HG03095 (cell line): ENCODE measurements around the gene DNASE1L2.
A peak's percentile ranks its signal among the peaks of the same experiment; 100 is the strongest.
"Not testable (repeated sequence)": the region's sequence is repeated elsewhere in the genome, so short reads cannot be mapped to it uniquely, and the experiment has no call there.

Experiments used
- ATAC-seq: cut with Tn5 transposase; IDR thresholded peaks from one replicate; pipeline ENCODE4 v1.9.1; 2021; ENCODE audit warnings: moderate library complexity; ENCODE audit not compliant: unreplicated experiment

Gene DNASE1L2

DNA sequence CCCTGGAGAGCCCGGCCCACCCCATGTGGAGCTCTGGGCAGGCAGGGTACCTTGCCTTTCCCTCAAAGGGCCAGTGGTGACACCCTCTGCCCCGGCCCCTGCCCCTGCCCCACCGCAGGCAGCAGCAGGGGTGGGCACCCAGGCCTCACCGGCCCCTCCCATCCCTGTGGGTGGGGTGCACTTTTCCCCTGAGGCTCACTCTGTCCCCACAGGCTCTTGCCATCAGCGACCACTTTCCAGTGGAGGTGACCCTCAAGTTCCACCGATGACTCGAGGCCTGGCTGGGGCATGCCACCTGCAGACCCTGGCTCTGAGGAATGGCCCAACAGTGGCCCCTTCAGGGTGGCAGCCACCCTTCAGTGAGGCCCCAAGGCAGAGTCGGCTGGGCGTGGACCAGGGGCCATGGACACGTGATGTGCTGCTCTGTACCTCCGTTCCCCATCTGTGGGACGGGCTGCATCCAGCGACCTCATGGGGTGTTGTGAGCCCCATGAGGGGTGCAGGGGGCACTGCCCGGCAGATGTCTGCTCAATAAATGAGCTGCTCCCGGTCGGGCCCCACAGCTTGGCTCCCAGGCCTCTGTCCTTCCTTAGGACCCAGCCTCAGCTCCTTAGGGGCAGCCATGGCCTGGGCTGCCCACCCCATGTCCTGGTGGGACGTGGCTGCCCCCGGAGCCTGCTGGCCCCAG, 2.0 kb downstream of the DNASE1L2 start:
- ATAC-seq = no peak

DNA sequence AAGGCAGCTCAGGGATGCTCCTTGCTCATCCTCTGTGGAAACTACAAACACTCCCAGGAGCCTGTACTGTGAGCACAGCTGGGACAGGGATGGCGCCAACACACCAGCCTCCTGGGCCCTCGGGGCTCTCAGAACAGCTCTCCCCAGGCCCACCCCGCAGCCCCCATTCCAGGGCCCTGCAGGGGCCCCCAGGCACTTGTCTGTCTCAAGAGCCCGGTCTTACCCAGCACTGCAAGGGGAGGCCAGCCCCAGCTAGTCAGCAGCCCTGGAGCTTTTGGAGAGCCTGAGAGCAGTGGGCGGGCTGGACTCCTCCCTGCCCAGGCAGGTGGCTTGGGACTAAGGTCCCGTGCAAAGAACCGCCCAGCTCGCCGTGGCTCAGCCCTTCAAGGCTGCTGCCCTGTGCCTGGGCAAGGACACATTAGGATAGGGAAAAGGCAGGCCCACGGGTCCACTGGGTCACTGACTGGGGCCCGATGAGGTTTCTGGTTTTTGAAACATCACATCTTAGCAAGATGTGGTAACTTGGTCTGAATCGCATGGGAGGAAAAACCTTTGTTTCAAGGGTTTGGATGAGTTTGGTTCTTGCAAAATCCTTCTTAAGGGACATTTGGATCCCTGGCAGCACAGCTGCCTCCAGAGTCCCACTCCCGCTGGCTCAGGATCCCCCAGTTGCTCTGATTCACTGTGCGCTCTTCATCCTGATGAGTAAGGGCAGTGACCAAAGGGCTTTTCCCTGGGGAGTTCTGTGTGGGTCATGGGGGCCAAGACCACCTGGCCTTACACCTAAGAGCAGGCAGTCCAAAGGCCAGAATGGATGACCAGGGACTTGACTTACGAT, 2.8 kb downstream of the DNASE1L2 start:
- no peak for ATAC-seq

DNA sequence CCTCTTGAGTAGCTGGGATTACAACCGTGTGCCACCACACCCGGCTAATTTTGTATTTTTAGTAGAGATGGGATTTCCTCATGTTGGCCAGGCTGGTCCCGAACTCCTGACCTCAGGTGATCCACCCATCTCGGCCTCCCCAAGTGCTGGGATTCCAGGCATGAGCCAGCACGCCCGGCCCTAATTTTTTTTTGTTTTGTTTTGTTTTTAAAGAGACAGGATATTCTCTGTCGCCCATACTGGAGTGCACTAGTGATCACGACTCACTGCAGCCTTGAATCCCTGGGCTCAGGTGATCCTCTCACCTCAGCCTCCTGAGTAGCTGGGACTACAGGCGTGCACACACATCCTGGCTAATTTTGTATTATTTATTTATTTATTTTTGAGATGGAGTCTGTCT, 4.1 kb downstream of the DNASE1L2 start:
- not testable (repeated sequence) for ATAC-seq

DNA sequence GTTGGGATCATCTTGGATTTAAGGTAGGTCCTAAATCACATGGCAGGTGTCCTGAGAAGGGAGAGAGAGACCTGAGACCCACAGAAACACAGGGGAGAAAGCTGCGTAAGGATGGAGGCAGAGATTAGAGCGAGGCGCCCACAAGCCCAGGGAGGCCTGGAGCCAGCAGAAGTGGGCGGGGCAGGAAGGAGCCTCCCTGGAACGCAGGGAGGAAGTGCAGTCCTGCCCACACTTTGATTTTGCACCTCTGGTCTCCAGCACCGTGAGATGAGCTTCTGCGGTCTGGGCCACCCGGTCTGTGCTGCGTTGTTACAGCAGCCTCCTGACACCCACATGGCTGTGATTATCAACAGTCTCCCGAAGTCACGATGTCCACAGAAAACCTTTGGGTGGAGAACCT, 6.4 kb downstream of the DNASE1L2 start:
- no peak for ATAC-seq

DNA sequence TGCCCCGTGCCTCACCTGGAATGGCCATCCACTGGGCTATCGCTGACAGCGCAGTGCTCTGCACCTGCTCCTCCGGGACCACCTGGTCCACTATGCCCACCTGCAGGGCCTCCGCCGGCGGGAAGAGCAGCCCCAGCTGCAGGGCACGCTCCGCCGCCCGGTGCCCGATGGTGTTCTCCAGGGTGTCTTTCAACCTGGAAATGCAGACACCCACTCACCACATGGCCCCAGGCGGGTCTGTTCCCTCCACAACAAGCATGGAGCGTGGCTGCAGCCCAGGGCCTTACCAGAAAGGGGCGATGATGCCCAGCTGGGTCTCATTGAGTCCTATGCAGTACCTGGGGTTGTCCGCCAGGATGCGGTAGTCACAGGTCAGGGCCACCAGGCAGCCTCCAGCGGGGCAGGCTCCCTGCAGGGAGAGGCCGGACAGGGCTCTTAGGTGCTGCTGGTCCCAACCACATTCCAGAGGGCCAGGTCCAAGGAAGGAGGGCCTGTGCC, 6.8 kb downstream of the DNASE1L2 start:
- ATAC-seq = no peak

DNA sequence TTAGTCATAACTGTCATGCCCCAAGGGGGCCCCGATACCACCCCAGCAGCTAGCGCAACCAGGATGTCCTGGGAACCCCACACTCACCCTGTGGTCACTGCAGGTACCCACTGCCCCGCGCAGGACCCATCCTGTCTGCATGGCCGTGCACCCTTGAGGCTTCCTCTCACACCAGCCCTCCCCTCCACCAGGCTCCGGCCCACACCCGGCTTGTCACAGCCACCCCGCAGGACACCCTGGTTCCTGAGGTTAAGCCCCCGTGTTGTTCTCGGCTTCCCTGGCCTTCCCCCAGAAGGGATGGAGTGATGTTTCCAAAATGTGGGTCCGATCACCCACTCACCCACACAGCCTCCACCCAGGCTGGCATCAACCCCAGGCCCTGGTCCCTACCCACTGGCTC, 7.5 kb downstream of the DNASE1L2 start:
- no peak for ATAC-seq

DNA sequence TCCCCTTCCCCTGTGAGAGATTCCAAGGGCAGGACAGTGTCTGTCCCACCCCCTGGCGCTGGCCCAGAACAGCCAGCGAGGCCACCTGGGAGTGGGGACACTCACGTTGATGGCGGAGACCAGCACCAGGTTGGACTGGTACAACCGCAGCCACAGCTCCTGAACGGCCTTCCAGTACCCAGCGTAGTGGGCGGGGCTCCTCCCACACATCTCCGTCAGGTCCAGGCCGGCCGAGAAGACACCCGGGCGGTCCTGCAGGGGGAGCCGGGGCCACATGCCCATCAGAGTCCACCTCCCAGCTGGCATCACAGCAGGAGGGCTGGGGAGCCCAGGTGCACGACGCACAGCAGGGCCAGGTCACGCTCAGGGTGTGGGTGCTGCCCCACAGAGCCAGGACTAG, 8.1 kb downstream of the DNASE1L2 start:
- ATAC-seq = no peak

DNA sequence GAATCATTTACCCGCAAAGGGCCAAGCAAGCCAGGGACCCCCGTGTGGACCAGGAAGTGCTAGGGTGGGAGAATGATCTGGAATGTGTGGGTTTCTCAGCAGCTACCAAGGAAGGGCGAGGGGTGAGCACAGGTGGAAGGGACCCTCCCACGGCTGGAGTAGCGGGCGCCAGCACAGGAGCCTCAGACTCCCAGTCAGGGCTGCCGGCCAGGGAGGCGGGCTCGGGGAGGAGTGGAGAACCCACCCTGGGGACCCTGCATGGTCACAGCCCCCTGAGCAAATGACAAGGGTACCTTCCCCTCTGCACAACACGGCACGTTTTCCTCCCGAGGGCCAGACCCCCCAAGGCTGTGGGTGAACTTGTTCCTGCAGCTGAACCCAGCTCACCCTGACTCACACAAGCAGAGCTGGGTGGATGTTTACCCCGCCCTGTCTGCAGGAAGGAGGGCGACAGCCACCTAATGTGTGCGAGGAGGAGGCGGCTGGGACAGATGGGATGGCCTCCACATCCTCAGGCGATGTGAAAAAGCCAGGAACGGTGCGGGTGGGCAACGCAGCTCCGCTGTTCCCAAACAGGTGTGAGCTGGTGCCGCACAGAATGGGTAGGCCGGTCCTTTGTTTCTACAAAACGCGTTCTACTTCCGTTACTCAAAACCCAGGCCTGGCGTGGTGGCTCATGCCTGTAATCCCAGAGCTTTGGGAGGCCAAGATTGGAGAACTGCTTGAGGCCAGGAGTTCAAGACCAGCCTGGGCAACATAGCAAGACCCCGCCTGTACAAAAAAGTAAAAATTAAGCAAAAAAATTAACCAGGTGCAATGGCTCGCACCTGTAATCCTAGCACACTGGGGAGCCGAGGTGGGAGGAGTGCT, 8.9 kb downstream of the DNASE1L2 start:
- no peak for ATAC-seq

DNA sequence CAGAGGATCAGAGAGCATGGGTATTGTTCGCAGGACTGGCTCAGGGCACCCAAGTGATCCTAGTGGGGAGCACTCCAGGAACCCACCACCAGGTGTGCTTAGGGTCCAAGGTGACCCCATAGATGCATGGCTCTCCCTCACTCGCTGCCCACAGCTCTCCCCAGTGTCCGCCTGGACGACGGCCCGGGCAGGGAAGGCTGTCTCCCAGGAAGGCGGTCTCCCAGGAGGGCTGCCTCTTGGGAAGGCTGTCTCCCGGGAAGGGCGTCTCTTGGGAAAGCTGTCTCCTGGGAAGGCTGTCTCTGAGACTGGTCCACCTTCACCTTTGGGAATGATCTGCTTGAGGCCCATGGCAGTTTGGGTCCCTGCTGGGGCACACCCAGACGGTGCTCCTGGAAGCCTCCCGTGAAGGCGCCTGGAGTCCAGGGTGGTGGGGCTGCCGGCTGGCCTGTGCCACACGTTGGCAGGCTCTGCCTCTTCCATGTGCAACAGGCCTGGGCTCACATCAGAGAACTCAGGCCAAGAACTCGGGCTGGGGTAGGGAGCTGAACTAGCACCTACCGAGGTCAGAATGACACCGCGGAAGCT, 10.1 kb downstream of the DNASE1L2 start:
- ATAC-seq = no peak

DNA sequence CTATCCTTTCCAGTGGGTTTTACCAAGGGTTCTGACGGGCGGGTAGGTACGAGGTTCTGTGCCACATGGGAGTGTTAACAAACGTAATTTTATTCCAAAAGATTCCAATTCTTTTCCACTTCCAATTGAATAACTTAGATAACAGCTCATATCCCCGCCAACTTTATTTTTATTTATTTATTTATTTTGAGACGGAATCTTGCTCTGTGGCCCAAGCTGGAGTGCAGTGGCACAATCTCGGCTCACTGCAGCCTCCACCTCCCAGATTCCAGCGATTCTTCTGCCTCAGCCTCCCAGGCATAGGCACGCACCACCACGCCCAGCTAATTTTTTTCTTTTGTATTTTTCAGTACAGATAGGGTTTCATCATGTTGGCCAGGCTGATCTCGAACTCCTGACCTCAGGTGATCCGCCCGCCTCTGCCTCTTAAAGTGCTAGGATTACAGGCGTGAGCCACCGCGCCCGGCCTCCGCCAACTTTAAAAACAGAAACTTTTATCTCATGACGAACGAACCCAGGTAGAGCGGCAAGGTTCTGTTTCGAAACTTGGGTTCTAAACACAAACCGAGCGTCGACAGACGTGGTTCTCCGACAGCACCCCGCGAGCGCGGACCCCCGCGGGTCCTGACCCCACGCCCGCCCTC, 14.5 kb downstream of the DNASE1L2 start:
- no peak for ATAC-seq

DNA sequence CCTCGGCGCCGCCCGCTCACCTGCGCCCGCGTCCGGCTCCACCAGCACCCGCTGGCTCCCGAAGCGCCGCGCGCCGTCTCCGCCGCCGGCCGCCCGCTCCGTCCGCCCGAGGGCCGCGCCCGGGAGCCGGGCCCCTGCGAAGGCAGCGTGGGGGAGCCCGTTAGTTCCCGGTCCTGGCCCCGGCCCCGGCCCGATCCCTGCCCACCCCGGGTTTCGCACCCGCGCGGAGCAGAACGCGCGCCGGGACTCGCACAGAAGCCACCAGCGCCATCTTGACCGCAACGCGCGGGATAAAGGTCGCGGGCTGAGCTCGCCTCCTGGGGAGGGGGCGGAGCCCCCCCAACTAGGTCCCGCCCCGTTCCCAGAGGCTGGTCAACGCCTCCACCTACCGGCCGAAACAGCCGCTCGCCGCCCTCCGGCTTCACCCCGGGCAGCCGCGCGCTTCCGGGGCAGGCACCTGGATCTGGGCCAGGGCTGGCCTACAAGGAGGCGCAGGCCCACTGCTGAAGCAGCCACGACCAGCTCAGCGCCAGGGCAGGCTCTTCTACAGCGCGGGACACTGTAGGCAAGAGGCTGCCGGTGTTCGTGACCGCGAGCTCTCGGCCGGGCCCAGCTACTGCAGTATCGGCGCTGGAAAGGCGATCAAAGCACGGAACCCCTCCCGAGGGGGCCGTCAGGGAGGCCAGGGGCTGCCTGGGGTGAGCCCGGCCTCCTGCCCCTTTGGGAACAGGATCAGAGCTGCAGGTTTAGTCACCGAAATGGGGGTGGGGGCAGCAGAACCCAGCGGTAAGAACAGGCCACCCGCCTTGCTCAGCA, 15.3 kb downstream of the DNASE1L2 start, which contains the start of gene ECI1:
TSS of gene ECI1 (minus strand) at position 292 of the 816 bp plus-strand sequence. CDS start at position 271, 21 bp downstream.
- ATAC-seq = peak; percentile 83

DNA sequence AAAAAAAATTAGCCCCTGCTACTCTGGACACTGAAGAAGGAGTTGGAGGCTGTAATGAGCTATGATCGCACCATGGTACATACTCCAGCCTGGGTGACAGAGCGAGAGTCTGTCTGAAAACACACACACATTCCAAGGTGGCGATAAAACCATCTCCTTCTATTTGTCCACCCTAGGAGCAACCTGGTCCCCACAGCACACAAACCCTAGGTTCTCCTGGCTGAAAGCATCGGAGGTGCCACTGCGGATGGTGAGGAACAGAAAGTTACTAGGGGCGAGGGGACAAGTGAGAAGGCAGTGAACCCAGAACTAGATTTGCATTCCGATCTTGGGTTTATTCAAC, 16.5 kb downstream of the DNASE1L2 start:
- no peak for ATAC-seq

DNA sequence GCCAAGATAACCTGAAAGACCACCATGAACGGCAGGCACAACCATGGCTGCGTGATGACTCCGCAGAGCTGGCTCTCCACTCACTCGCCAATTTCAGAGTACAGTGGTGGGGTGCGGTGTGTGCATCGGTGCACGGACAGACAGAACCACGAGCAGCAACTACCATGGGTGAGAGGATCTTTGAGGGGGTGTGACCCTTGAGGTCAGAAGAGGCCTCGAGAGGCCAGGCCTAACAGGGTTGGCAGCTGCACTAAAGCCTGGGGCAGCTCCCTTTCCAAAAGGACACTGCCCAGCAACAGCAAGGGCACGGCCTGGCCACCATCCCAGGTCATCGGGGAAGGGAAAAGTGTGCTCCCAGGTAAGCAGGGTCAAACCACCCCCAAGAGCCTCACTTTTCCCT, 17.0 kb downstream of the DNASE1L2 start:
- no peak for ATAC-seq

DNA sequence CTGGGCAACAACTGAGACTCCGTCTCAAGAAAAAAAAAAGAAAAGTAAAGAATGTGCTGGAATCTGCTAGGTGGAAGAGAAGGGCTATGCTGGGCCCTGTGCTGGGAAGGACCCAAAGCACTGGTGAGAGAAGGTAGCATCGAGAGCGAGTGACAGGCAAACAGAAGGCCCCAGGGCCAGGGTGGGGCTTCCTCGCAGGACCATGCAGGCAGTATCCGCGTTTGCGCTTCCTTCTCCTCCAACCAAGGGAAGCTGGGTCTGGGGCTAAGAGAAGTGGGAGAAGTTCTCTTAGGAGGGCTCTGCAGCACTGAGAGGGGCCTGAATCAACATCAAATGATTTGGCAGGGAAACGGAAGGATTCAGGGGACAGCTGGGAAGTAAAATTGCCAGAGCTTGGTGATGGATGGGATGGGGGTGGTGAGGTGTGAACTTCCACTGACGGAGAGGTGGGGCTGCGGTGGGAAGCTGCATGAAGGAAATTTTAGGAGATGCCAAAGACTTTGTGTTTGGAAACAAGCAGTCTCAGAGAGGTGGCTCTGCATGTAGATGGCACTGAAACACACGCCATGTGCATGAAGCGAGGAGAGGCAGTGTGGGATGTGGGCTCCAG, 20.4 kb downstream of the DNASE1L2 start:
- no peak for ATAC-seq

DNA sequence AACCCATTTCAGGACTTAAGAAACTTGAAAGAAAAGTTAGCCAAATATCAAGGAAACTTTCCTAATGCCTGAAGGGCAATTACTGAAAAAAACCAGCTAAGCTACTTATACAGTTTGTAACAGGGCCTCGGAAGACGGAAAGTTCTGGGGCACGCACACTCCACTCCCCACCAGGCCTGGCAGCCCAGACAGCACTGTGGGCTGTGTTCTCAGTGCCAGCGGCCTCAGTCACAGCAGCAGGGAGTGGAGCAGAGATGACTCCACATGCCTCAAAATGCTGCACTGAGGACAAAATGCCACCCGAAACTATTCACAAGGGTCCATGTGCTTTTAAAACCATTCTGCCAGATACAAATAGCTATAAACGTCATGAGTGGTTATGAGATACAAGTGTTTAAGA, 21.5 kb downstream of the DNASE1L2 start:
- no peak for ATAC-seq

DNA sequence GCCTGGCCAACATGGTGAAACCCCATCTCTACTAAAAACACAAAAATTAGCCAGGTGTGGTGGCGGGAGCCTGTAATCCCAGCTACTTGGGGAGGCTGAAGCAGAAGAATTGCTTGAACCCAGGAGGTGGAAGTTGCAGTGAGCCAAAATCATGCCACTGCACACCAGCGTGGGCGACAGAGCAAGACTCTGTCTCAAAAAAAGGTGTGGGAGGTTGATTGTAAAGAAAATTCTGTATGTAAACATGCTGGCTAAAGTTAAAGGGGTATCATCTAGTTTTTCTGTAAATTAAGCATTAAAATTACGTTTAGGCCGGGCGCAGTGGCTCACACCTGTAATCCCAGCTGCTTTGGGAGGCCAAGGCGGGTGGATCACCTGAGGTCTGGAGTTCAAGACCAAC, 22.3 kb downstream of the DNASE1L2 start:
- ATAC-seq = not testable (repeated sequence)

DNA sequence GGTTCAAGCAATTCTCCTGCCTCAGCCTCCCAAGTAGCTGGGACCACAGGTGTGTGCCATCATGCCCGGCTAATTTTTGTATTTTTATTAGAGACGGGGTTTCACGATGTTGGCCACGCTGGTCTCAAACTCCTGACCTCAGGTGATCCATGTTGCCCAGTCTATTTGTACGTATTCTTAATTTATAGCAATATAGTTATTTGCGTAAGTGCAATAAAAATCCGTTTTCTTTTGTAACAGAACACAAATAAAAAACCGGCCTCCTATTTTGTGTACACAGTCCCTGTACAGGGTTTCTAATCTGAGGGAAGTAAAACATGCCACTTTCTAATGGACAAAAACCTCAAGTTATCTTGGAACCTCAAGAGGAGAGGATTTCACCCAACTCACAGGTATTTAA, 24.0 kb downstream of the DNASE1L2 start:
- ATAC-seq = no peak

DNA sequence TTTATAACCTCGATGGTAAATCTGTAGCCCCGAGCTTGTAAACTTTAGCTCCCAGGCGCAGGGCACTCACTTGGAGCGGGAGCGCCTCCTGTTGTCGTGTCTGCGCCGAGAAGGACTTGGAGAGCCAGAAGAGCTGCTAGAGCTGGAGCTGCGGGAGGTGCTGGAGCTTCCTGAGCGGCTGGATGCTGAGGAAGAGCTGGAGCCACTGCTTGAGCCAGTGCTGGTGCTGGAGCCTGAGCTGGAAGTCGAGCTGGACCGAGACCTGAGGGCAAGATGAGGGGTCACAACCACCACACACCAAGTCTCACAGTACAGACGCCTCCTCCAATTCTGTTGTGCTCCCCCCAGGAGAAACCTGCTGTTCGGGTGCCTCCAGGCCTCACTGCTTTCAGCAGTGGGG, 26.8 kb downstream of the DNASE1L2 start:
- ATAC-seq = not testable (repeated sequence)

DNA sequence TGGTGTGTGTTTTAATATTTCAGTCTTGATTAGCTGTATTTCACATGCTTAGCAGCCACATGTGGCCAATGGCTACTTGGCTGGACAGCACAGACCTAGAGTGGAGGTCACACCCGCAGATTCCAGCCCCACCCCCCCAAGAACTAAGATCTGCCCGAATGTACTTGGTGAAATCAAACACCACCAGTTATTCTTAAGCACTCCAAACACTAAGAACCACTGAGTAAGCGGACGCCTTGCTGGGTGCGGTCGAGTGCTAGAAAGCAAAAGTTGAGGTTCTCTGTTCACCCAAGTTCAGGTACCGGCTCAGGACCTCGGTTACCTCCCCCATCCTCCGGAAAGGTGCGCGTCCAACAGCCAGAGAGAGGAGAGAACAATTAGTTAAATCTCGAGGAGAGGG, 30.6 kb downstream of the DNASE1L2 start:
- not testable (repeated sequence) for ATAC-seq
